Measurements from ENCODE around the gene CRYGB. TPM values are rescaled to one million over a fixed set of nuclear protein-coding genes. Genes with fewer than 3 reads are reported as not detected.
A peak's percentile ranks its signal among the peaks of the same experiment; 100 is the strongest.

The CRYGB gene
- total RNA-seq, 1 experiment from 2014 or later = not detected

DNA sequence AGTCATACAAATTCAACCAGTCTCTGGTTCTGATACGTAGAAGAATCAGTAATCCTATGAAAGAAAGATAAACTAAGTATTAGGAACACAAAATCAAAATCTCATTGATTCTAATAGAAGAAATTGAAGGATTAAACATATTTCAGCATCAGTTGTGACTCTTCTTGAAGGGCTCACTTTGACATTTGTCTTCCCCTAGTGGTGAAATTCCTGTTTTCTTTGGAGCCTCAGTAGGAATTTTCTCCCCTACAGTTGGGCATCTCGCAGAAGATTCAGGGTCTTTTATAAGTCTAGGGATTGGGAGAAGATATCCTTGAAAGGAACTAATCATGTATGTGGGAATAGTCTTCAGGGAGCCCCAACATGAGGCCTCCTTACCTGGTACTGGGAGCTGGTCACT lies 2.8 kb upstream of the CRYGB start:
- Histone ChIP-seq H3K9me3 (ENCODE audit: control insufficient read depth, low read depth, low read length) (no peaks in the 10 kb centered on the region), H3K56ac (ENCODE audit: insufficient read length, low read depth, low read length) (no peak overlapping the region), H2BK120ac (ENCODE audit: low read depth, low read length, poor library complexity, severe bottlenecking) (no peak overlapping the region), H3K27me3 (ENCODE audit: insufficient read depth, low read length) (no peaks in the 10 kb centered on the region), H2BK20ac (ENCODE audit: low read depth, low read length, poor library complexity, severe bottlenecking) (no peak overlapping the region), H3K4me1 (ENCODE audit: insufficient read depth, low read length) (no peaks in the 10 kb centered on the region), H2AK5ac (ENCODE audit: insufficient read length, low read length) (no peak overlapping the region), H3K4me2 (ENCODE audit: insufficient read depth, insufficient read length, low read length) (no peak overlapping the region), H3K27ac (ENCODE audit: insufficient read length, low read depth, low read length) (no peak overlapping the region), H3K79me1 (ENCODE audit: insufficient read depth, low read depth, low read length, poor library complexity, severe bottlenecking) (no peaks in the 10 kb centered on the region), H2BK12ac (ENCODE audit: insufficient read length, low read depth, low read length) (no peak overlapping the region), H4K91ac (ENCODE audit: insufficient read length, low read depth, low read length) (no peak overlapping the region), H3T11ph (ENCODE audit: low read length) (no peak overlapping the region), H4K8ac (replicated peaks; ENCODE audit: insufficient read length, low read depth, low read length) (no peak overlapping the region), H2BK5ac (ENCODE audit: insufficient read length, low read length) (no peak overlapping the region), H3K4ac (ENCODE audit: low read depth, low read length) (no peak overlapping the region), H2AFZ (ENCODE audit: low read length) (no peak overlapping the region), H3K79me2 (ENCODE audit: insufficient read depth, low read length) (no peaks in the 10 kb centered on the region), H4K20me1 (ENCODE audit: control insufficient read depth, insufficient read depth, insufficient read length) (no peaks in the 10 kb centered on the region), H2BK15ac (ENCODE audit: low read depth, low read length) (no peak overlapping the region), H3K9ac (ENCODE audit: extremely low read depth, insufficient read length, low read length) (no peak overlapping the region), H4K5ac (ENCODE audit: insufficient read length, low read depth, low read length) (no peak overlapping the region), H3K23ac (ENCODE audit: insufficient read length, low read depth, low read length) (no peak overlapping the region), H3K18ac (ENCODE audit: insufficient read length, low read depth, low read length) (no peak overlapping the region), H3K23me2 (ENCODE audit: insufficient read length, low read depth, low read length, poor library complexity, severe bottlenecking) (no peaks in the 10 kb centered on the region), H3K14ac (ENCODE audit: insufficient read depth, low read length) (no peak overlapping the region)
- peak; percentile 66 for TF ChIP-seq CTCF (conservative IDR thresholded peaks at IDR 0.05)
- H3K27ac Mint-ChIP-seq = no peak overlapping the region
- H3K27me3 Mint-ChIP-seq (ENCODE audit: low read depth) = no peaks in the 10 kb centered on the region
- H3K36me3 Mint-ChIP-seq (ENCODE audit: insufficient read depth in 1 of 3, low read depth in 3 of 3) = peaks cover 2 to 14% (median 2%) of the 10 kb centered on the region in 3 experiments; a peak in 4 of 7 replicates
- WGBS (ENCODE audit: extremely low coverage, insufficient read length, low lambda C conversion rate) = no CpG with 5 or more reads among the region's 2 CpGs
- no peak for DNase-seq
- peaks cover 14 to 18% of the 10 kb centered on the region in 2 experiments; a peak in 4 of 5 replicates for H3K9me3 Mint-ChIP-seq
- no peak overlapping the region for H3K4me3 Mint-ChIP-seq
- H3K4me1 Mint-ChIP-seq = peaks cover 15 to 17% of the 10 kb centered on the region in 2 experiments

Measured in H9 (cell line).